MCF 10A (cell line): ENCODE measurements around the gene CPED1. TPM values are rescaled to one million over a fixed set of nuclear protein-coding genes. Genes with fewer than 3 reads are reported as not detected.
A peak's percentile ranks its signal among the peaks of the same experiment; 100 is the strongest.

ENCODE experiments used
- BruUV-seq: library from RNA; stranded (reverse); fragments of 400-500 nt; replicated peaks from 2 replicates; lab custom pipeline; 2021; lab: Mats Ljungman, UMichigan
- CTCF ChIA-PET: fragments of 300-600 bp; sonication (Branson Sonifier 250); formaldehyde crosslinking; extraction: SDS; loops from one replicate; lab custom pipeline; 2021; ENCODE audit warnings: antibody characterized with exemption, inconsistent platforms; lab: Yijun Ruan, JAX
- POLR2A ChIA-PET: fragments of 300-600, 350-650 bp; sonication (Branson Sonifier 250); formaldehyde crosslinking; extraction: SDS; loops from one replicate; lab custom pipeline; 2020; ENCODE audit warnings: antibody characterized with exemption, inconsistent platforms; lab: Yijun Ruan, JAX
- DNase-seq: peaks from one replicate; pipeline ENCODE4 v3.0.0-alpha.2; 2018; ENCODE audit not compliant: unreplicated experiment
- H3K27ac Mint-ChIP-seq: one replicate; pipeline ENCODE4 v1.8.0; 2022; ENCODE audit warnings: mild to moderate bottlenecking, low read depth, mixed read lengths; ENCODE audit not compliant: unreplicated experiment
- H3K27me3 Mint-ChIP-seq: one replicate; pipeline ENCODE4 v1.8.0; 2022; ENCODE audit warnings: mixed read lengths; ENCODE audit not compliant: insufficient read depth, unreplicated experiment
- H3K36me3 Mint-ChIP-seq: one replicate; pipeline ENCODE4 v1.8.0; 2022; ENCODE audit warnings: mild to moderate bottlenecking, moderate library complexity, mixed read lengths; ENCODE audit not compliant: insufficient read depth, unreplicated experiment
- H3K4me1 Mint-ChIP-seq: one replicate; pipeline ENCODE4 v1.8.0; 2022; ENCODE audit warnings: mixed read lengths; ENCODE audit not compliant: insufficient read depth, unreplicated experiment
- H3K4me3 Mint-ChIP-seq: one replicate; pipeline ENCODE4 v1.8.0; 2022; ENCODE audit warnings: mild to moderate bottlenecking, moderate library complexity, mixed read lengths; ENCODE audit not compliant: unreplicated experiment
- H3K9me3 Mint-ChIP-seq: one replicate; pipeline ENCODE4 v1.8.0; 2022; ENCODE audit warnings: mixed read lengths; ENCODE audit not compliant: unreplicated experiment
- intact Hi-C: fragments of 100-400 bp; cut with micrococcal nuclease; formaldehyde crosslinking; loops from 2 replicates; pipeline ENCODE4 v1.14.1; 2022
- total RNA-seq: library from RNA; stranded (reverse); gene quantifications from 2 replicates; pipeline ENCODE4 v1.2.3, GENCODE V29; 2022
- TF ChIP-seq, protein P1 (sequence below): fragments of 200-600 bp; IDR thresholded peaks from one replicate; pipeline ENCODE4 v1.8.0; 2022; ENCODE audit warnings: antibody characterized with exemption, mild to moderate bottlenecking; ENCODE audit not compliant: unreplicated experiment

Gene CPED1
- total RNA-seq, 1 experiment from 2014 or later, result not detected

DNA sequence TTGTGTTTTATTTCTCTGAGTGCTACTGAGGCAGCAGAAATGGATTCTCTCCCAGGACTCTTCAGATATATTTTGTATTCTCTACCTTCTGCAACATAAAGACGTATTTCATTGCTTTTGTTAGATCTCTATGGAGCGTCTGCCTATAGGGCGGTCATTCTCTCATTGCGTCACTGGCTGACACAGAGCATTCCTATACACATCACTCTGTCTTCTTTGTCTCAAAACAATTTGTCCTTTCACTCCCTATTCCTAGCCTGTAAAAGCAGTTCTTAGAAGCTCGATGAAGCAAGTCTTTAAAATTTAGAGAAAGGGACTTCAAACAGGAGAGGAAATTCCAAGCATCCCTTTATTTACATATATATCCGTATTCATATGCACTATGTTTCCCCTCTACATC is 120.6 kb downstream of the CPED1 start:
- ChIA-PET POLR2A (no interaction called here), CTCF (interaction anchor here (0.6 to 4.4 kb wide), 10 partner anchors 9 to 1779 kb away, joined by 3 to 40 read pairs (median 3); partner anchors contain the start of gene CPED1)
- Mint-ChIP-seq H3K4me1 (no peaks in the 10 kb centered on the region), H3K4me3 (no peak overlapping the region), H3K9me3 (no peaks in the 10 kb centered on the region), H3K27ac (no peak overlapping the region), H3K36me3 (no peaks in the 10 kb centered on the region), H3K27me3 (peaks cover 27% of the 10 kb centered on the region)
- BruUV-seq, result no TSS peak
- TF ChIP-seq, protein P1, sequence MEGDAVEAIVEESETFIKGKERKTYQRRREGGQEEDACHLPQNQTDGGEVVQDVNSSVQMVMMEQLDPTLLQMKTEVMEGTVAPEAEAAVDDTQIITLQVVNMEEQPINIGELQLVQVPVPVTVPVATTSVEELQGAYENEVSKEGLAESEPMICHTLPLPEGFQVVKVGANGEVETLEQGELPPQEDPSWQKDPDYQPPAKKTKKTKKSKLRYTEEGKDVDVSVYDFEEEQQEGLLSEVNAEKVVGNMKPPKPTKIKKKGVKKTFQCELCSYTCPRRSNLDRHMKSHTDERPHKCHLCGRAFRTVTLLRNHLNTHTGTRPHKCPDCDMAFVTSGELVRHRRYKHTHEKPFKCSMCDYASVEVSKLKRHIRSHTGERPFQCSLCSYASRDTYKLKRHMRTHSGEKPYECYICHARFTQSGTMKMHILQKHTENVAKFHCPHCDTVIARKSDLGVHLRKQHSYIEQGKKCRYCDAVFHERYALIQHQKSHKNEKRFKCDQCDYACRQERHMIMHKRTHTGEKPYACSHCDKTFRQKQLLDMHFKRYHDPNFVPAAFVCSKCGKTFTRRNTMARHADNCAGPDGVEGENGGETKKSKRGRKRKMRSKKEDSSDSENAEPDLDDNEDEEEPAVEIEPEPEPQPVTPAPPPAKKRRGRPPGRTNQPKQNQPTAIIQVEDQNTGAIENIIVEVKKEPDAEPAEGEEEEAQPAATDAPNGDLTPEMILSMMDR, result no peak
- DNase-seq, result peak; percentile 26
- intact Hi-C loops, result loop anchor here (2.0 kb wide), 2 partner anchors 302 to 316 kb away; no protein-coding TSS in a partner anchor

DNA sequence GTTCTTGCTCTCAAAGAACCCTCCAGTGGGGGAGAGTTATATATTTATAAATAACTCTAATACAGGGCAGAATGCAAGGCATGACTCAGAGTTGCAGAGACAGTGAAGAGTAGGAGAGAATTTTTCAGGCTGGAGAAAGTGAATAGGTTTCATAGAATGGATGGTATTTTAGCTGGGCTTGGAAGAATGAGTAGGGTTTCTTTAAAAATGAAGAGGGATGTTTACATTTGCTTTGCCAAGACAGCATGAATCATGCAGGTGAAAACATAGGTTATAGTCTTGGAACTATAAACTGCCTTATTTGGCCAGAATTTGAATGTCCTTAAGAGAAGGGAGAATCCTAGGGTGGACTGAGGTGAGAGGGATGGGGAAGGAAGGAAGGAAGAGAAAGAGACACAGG is 124.8 kb downstream of the CPED1 start:
- no peaks in the 10 kb centered on the region for H3K4me1 Mint-ChIP-seq
- DNase-seq, result peak; percentile 41
- no peaks in the 10 kb centered on the region for H3K9me3 Mint-ChIP-seq
- BruUV-seq, result no TSS peak
- H3K36me3 Mint-ChIP-seq, result no peaks in the 10 kb centered on the region
- no peak overlapping the region for H3K4me3 Mint-ChIP-seq
- TF ChIP-seq, protein P1, result no peak
- intact Hi-C loops, result no loop called here
- CTCF ChIA-PET, result interaction anchor here (0.6 kb wide), 1 partner anchor 376 kb away, joined by 3 read pairs; no protein-coding TSS in a partner anchor
- H3K27me3 Mint-ChIP-seq, result no peaks in the 10 kb centered on the region
- H3K27ac Mint-ChIP-seq, result no peak overlapping the region
- POLR2A ChIA-PET, result interaction anchor here (0.6 to 0.7 kb wide), 2 partner anchors 11 to 48 kb away, joined by 3 read pairs; no protein-coding TSS in a partner anchor

DNA sequence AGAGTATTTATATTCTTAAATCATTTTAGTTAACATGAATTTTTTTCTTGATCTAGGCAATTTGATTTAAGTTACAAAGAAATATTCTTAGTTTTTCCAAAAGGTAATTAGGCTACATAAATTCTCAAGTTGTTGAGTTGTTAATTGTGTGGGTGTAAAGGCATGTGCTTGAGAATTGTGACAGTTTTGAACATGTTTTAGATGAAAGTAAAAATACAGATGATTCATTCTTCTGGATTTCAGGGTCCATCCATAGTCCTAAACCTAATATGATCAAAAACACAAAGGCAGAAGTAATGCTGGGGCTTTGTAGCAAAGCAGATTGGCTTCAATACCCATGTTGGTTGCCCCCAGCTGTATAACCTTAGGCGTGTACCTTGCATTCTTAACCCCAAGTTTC is 127.9 kb downstream of the CPED1 start:
- no peak for DNase-seq
- no peaks in the 10 kb centered on the region for H3K36me3 Mint-ChIP-seq
- H3K9me3 Mint-ChIP-seq, result no peaks in the 10 kb centered on the region
- H3K27ac Mint-ChIP-seq, result no peak overlapping the region
- H3K4me1 Mint-ChIP-seq, result no peaks in the 10 kb centered on the region
- no peak overlapping the region for H3K4me3 Mint-ChIP-seq
- CTCF ChIA-PET, result interaction anchor here (1.1 kb wide), 1 partner anchor 10 kb away, joined by 3 read pairs; no protein-coding TSS in a partner anchor
- POLR2A ChIA-PET, result no interaction called here
- BruUV-seq, result no TSS peak
- TF ChIP-seq, protein P1, result no peak
- peaks cover 15% of the 10 kb centered on the region for H3K27me3 Mint-ChIP-seq
- intact Hi-C loops, result no loop called here

DNA sequence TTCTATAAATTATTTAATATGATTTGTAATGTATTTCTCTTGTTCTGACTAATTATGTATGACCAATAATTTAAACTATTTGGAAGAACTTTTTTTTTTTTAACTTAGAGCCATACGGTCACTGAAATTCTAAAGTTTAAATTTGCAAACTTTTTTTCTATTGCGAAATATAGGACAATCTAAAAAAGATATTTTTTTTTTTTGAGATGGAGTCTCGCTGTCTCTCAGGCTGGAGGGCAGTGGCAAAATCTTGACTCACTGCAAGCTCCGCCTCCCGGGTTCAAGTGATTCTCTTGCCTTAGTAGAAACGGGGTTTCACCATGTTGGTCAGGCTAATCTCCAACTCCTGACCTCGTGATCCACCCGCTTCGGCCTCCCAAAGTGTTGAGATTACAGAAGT is 130.5 kb downstream of the CPED1 start:
- ChIA-PET POLR2A (no interaction called here), CTCF (interaction anchor here (0.7 to 1.6 kb wide), 2 partner anchors 11 to 174 kb away, joined by 3 to 4 read pairs; no protein-coding TSS in a partner anchor)
- Mint-ChIP-seq H3K4me3 (no peak overlapping the region), H3K27me3 (peaks cover 19% of the 10 kb centered on the region), H3K36me3 (no peaks in the 10 kb centered on the region), H3K27ac (no peak overlapping the region), H3K4me1 (no peaks in the 10 kb centered on the region), H3K9me3 (no peaks in the 10 kb centered on the region)
- TF ChIP-seq, protein P1, result no peak
- intact Hi-C loops, result no loop called here
- no peak for DNase-seq
- no TSS peak for BruUV-seq
